ENCODE results near the gene ZNF558.

The ZNF558 gene

GRCh38 chr19:8832132-8833021 lies at the start of gene ZNF558, which contains the start of gene MBD3L1:
TSS of gene ZNF558 (minus strand) at chr19:8832304. CDS start at chr19:8822659, 9,645 bp downstream.
TSS of gene MBD3L1 (plus strand) at chr19:8832377. CDS start at chr19:8842679, 10,302 bp downstream.
- peak; percentile 99 for DNase-seq

- no peak for DNase-seq
Observed at GRCh38 chr19:8881512-8881911, 49.4 kb upstream of the ZNF558 start.

GRCh38 chr19:8880868-8881488 lies 48.9 kb upstream of the ZNF558 start:
- no peak for DNase-seq

GRCh38 chr19:8877854-8878705 lies 46.0 kb upstream of the ZNF558 start:
- DNase-seq, result no peak

- no peak for DNase-seq
Observed at GRCh38 chr19:8866344-8866743, 34.2 kb upstream of the ZNF558 start.

- no peak for DNase-seq
Observed at GRCh38 chr19:8858260-8858659, 26.2 kb upstream of the ZNF558 start.

GRCh38 chr19:8850488-8850887 lies 18.4 kb upstream of the ZNF558 start:
- no peak for DNase-seq

GRCh38 chr19:8849232-8849631 lies 17.1 kb upstream of the ZNF558 start:
- no peak for DNase-seq

- DNase-seq, result no peak
Observed at GRCh38 chr19:8846819-8847218, 14.7 kb upstream of the ZNF558 start.

- DNase-seq, result no peak
Observed at GRCh38 chr19:8840708-8841107, 8.6 kb upstream of the ZNF558 start.

- DNase-seq, result no peak
Observed at GRCh38 chr19:8835877-8836276, 3.8 kb upstream of the ZNF558 start.

GRCh38 chr19:8835446-8835845 lies 3.3 kb upstream of the ZNF558 start:
- DNase-seq, result no peak

- DNase-seq, result no peak
Observed at GRCh38 chr19:8831832-8832131, 322 bp downstream of the ZNF558 start.

- DNase-seq, result no peak
Observed at GRCh38 chr19:8831373-8831772, 731 bp downstream of the ZNF558 start.

- DNase-seq, result no peak
Observed at GRCh38 chr19:8827277-8827676, 4.8 kb downstream of the ZNF558 start.

GRCh38 chr19:8826371-8826770 lies 5.7 kb downstream of the ZNF558 start:
- no peak for DNase-seq

GRCh38 chr19:8821748-8822241 lies 10.3 kb downstream of the ZNF558 start:
- no peak for DNase-seq

GRCh38 chr19:8820234-8820633 lies 11.9 kb downstream of the ZNF558 start:
- DNase-seq, result no peak

- DNase-seq, result no peak
Observed at GRCh38 chr19:8815780-8816179, 16.3 kb downstream of the ZNF558 start.

GRCh38 chr19:8814176-8814575 lies 17.9 kb downstream of the ZNF558 start:
- DNase-seq, result no peak

- no peak for DNase-seq
Observed at GRCh38 chr19:8811315-8812172, 20.6 kb downstream of the ZNF558 start.

- no peak for DNase-seq
Observed at GRCh38 chr19:8806661-8807060, 25.4 kb downstream of the ZNF558 start.

Measured in right hindlimb (tissue), 1 donor.